Measurements from ENCODE around the gene LOXL3.

GRCh38 chr2:74602586-74603281 lies 49.0 kb upstream of the LOXL3 start:
- no peak for TF ChIP-seq CTCF (IDR thresholded peaks at IDR 0.05)
- no peak for TF ChIP-seq POLR2A (IDR thresholded peaks at IDR 0.05)

Data from upper lobe of left lung (tissue), 4 donors.